ENCODE measurements around the gene DPP6.

DPP6 gene

GRCh38 chr7:154342971-154343633 is 290.9 kb downstream of the DPP6 start:
- no peak overlapping the region for H3K27ac ChIP-seq (ENCODE audit: low read depth, low read length)
- H3K9ac ChIP-seq (ENCODE audit: low read depth, low read length), result no peak overlapping the region
- H3K27me3 ChIP-seq (ENCODE audit: control insufficient read depth, insufficient read depth, low read length), result no peaks in the 10 kb centered on the region
- H3K4me1 ChIP-seq (ENCODE audit: control insufficient read depth, insufficient read depth, low read length), result peaks cover 13% of the 10 kb centered on the region; the same call in 1 of the 2 replicates
- no peak overlapping the region for H3K4me3 ChIP-seq (ENCODE audit: low read depth, low read length)
- no peaks in the 10 kb centered on the region for H3K9me3 ChIP-seq (ENCODE audit: control insufficient read depth, insufficient read depth, low read length)
- H3K36me3 ChIP-seq (ENCODE audit: control insufficient read depth, insufficient read depth, low read length), result no peaks in the 10 kb centered on the region

DNA sequence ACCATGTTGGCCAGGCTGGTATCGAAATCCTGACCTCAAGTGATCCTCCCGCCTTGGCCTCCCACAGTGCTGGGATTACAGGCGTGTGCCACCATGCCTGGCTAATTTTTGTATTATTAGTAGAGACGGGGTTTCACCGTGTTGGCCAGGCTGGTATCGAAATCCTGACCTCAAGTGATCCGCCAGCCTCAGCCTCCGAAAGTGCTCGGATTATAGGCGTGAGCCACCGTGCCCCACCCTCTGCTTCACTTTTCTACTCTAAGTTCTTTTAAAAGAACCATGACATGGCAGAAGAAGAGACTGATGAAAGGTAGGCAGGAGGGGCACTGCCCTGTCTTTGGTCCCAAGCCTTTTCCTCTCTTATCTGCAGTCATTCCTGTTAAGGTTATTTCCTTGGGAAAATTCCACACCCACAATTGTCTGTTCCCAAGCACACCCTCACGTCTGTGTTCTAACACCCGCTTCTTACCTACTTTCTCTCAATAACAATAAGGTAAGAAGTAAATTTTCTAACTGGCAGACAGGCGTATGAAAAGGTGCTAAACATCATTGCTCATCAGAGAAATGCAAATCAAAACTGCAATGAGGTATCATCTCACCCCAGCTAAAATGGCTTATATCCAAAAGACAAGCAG is 291.7 kb downstream of the DPP6 start:
- Histone ChIP-seq H3K27ac (ENCODE audit: low read depth, low read length) (no peak overlapping the region), H3K9me3 (ENCODE audit: control insufficient read depth, insufficient read depth, low read length) (no peaks in the 10 kb centered on the region), H3K27me3 (ENCODE audit: control insufficient read depth, insufficient read depth, low read length) (no peaks in the 10 kb centered on the region), H3K4me3 (ENCODE audit: low read depth, low read length) (no peak overlapping the region), H3K4me1 (ENCODE audit: control insufficient read depth, insufficient read depth, low read length) (peaks cover 5% of the 10 kb centered on the region; the same call in 1 of the 2 replicates), H3K36me3 (ENCODE audit: control insufficient read depth, insufficient read depth, low read length) (no peaks in the 10 kb centered on the region), H3K9ac (ENCODE audit: low read depth, low read length) (no peak overlapping the region)

- Histone ChIP-seq H3K27ac (ENCODE audit: low read depth, low read length) (no peak overlapping the region), H3K4me1 (ENCODE audit: control insufficient read depth, insufficient read depth, low read length) (no peaks in the 10 kb centered on the region), H3K27me3 (ENCODE audit: control insufficient read depth, insufficient read depth, low read length) (no peaks in the 10 kb centered on the region), H3K36me3 (ENCODE audit: control insufficient read depth, insufficient read depth, low read length) (no peaks in the 10 kb centered on the region), H3K4me3 (ENCODE audit: low read depth, low read length) (no peak overlapping the region), H3K9me3 (ENCODE audit: control insufficient read depth, insufficient read depth, low read length) (no peaks in the 10 kb centered on the region), H3K9ac (ENCODE audit: low read depth, low read length) (no peak overlapping the region)
Measured at GRCh38 chr7:154345093-154345492, 292.9 kb downstream of the DPP6 start.

DNA sequence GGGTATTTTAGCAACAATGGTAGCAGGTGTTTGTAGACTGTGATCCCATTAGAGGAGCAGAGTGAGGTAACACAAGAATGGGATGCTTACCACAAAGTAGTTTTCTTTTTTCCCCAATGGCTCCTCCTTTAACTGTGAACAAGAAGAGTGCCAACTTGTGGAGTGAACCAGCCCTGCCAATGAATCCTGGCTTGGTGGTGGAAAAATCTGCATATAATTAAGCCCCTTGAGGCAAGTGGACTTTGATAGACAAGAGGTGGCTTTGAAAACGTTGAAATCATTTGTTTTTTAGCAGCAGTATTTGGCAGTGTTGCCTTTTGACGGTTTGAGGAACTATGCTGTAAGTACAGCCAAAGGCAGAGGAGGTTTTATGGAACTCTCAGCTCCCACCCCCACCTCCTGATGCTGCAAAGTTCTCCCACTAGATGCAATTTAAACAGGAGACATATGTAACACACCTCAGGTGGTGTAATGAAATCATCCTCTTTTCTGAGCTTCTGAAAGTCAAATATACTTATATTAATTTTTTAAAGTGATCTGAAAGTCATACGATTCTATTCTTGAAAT is 295.6 kb downstream of the DPP6 start:
- Histone ChIP-seq H3K36me3 (ENCODE audit: control insufficient read depth, insufficient read depth, low read length) (no peaks in the 10 kb centered on the region), H3K9ac (ENCODE audit: low read depth, low read length) (no peak overlapping the region), H3K9me3 (ENCODE audit: control insufficient read depth, insufficient read depth, low read length) (no peaks in the 10 kb centered on the region), H3K4me1 (ENCODE audit: control insufficient read depth, insufficient read depth, low read length) (no peaks in the 10 kb centered on the region), H3K27me3 (ENCODE audit: control insufficient read depth, insufficient read depth, low read length) (no peaks in the 10 kb centered on the region), H3K27ac (ENCODE audit: low read depth, low read length) (no peak overlapping the region), H3K4me3 (ENCODE audit: low read depth, low read length) (no peak overlapping the region)

DNA sequence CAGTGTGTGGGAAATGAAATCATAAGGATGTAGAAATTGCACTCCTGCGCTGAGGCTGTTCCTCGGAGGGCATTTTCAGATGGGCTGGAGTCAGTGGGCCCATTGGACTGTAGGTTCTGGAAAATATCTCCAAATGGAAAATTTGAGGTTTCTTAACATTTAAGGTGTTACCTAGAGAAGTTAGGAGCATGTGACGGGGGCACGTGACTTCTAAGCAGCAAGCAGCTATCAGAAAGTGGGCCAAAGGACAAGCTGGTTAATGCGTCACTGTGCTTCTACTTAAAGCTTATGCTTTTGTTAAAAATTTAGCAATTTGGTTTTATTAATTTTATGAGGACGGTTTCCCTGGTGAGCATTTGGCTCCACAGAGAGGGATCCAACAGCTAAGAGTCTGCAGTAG is 298.7 kb downstream of the DPP6 start:
- Histone ChIP-seq H3K4me3 (ENCODE audit: low read depth, low read length) (no peak overlapping the region), H3K9ac (ENCODE audit: low read depth, low read length) (no peak overlapping the region), H3K9me3 (ENCODE audit: control insufficient read depth, insufficient read depth, low read length) (peaks cover 5% of the 10 kb centered on the region; the same call in 1 of the 2 replicates), H3K4me1 (ENCODE audit: control insufficient read depth, insufficient read depth, low read length) (0 out of 2 replicates have a peak, but pooled peaks cover 4% of the 10 kb centered on the region), H3K27ac (ENCODE audit: low read depth, low read length) (no peak overlapping the region), H3K27me3 (ENCODE audit: control insufficient read depth, insufficient read depth, low read length) (no peaks in the 10 kb centered on the region), H3K36me3 (ENCODE audit: control insufficient read depth, insufficient read depth, low read length) (no peaks in the 10 kb centered on the region)

GRCh38 chr7:154353355-154353767 is 301.2 kb downstream of the DPP6 start:
- Histone ChIP-seq H3K27ac (ENCODE audit: low read depth, low read length) (no peak overlapping the region), H3K4me1 (ENCODE audit: control insufficient read depth, insufficient read depth, low read length) (0 out of 2 replicates have a peak, but pooled peaks cover 4% of the 10 kb centered on the region), H3K36me3 (ENCODE audit: control insufficient read depth, insufficient read depth, low read length) (no peaks in the 10 kb centered on the region), H3K9ac (ENCODE audit: low read depth, low read length) (no peak overlapping the region), H3K4me3 (ENCODE audit: low read depth, low read length) (no peak overlapping the region), H3K27me3 (ENCODE audit: control insufficient read depth, insufficient read depth, low read length) (no peaks in the 10 kb centered on the region), H3K9me3 (ENCODE audit: control insufficient read depth, insufficient read depth, low read length) (peaks cover 5% of the 10 kb centered on the region; the same call in 1 of the 2 replicates)

GRCh38 chr7:154364170-154364569 is 312.0 kb downstream of the DPP6 start:
- no peaks in the 10 kb centered on the region for H3K4me1 ChIP-seq (ENCODE audit: control insufficient read depth, insufficient read depth, low read length)
- H3K4me3 ChIP-seq (ENCODE audit: low read depth, low read length), result no peak overlapping the region
- no peaks in the 10 kb centered on the region for H3K9me3 ChIP-seq (ENCODE audit: control insufficient read depth, insufficient read depth, low read length)
- no peaks in the 10 kb centered on the region for H3K27me3 ChIP-seq (ENCODE audit: control insufficient read depth, insufficient read depth, low read length)
- no peaks in the 10 kb centered on the region for H3K36me3 ChIP-seq (ENCODE audit: control insufficient read depth, insufficient read depth, low read length)
- no peak overlapping the region for H3K27ac ChIP-seq (ENCODE audit: low read depth, low read length)
- no peak overlapping the region for H3K9ac ChIP-seq (ENCODE audit: low read depth, low read length)

GRCh38 chr7:154371424-154371823 is 319.2 kb downstream of the DPP6 start:
- Histone ChIP-seq H3K36me3 (ENCODE audit: control insufficient read depth, insufficient read depth, low read length) (no peaks in the 10 kb centered on the region), H3K4me3 (ENCODE audit: low read depth, low read length) (no peak overlapping the region), H3K27me3 (ENCODE audit: control insufficient read depth, insufficient read depth, low read length) (no peaks in the 10 kb centered on the region), H3K4me1 (ENCODE audit: control insufficient read depth, insufficient read depth, low read length) (peaks cover 6% of the 10 kb centered on the region), H3K9me3 (ENCODE audit: control insufficient read depth, insufficient read depth, low read length) (no peaks in the 10 kb centered on the region), H3K27ac (ENCODE audit: low read depth, low read length) (no peak overlapping the region), H3K9ac (ENCODE audit: low read depth, low read length) (no peak overlapping the region)

GRCh38 chr7:154372011-154372601 is 319.9 kb downstream of the DPP6 start:
- Histone ChIP-seq H3K27me3 (ENCODE audit: control insufficient read depth, insufficient read depth, low read length) (no peaks in the 10 kb centered on the region), H3K4me1 (ENCODE audit: control insufficient read depth, insufficient read depth, low read length) (peaks cover 6% of the 10 kb centered on the region), H3K9me3 (ENCODE audit: control insufficient read depth, insufficient read depth, low read length) (no peaks in the 10 kb centered on the region), H3K4me3 (ENCODE audit: low read depth, low read length) (no peak overlapping the region), H3K36me3 (ENCODE audit: control insufficient read depth, insufficient read depth, low read length) (no peaks in the 10 kb centered on the region), H3K27ac (ENCODE audit: low read depth, low read length) (no peak overlapping the region), H3K9ac (ENCODE audit: low read depth, low read length) (no peak overlapping the region)

DNA sequence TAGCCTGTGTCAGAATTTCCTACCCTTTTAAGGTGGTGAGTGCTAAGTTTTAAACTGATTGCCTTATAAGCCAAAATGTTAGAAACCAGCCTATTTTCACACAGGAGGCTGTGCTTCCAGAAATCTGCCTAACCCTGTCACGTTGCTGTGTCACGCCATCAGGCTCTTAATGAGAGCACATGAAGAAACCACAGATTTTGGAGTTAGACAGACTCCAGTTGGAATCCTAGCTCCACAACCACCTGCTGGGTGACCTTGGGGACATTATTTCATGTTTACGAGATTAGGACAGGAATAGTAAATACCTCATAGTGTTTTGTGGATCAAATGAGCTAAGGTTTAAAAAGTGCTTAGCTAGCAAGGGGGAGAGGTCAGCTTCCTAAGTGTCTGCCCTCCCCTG is 321.8 kb downstream of the DPP6 start:
- Histone ChIP-seq H3K9me3 (ENCODE audit: control insufficient read depth, insufficient read depth, low read length) (no peaks in the 10 kb centered on the region), H3K27ac (ENCODE audit: low read depth, low read length) (no peak overlapping the region), H3K27me3 (ENCODE audit: control insufficient read depth, insufficient read depth, low read length) (no peaks in the 10 kb centered on the region), H3K4me1 (ENCODE audit: control insufficient read depth, insufficient read depth, low read length) (peaks cover 6% of the 10 kb centered on the region), H3K4me3 (ENCODE audit: low read depth, low read length) (no peak overlapping the region), H3K36me3 (ENCODE audit: control insufficient read depth, insufficient read depth, low read length) (no peaks in the 10 kb centered on the region), H3K9ac (ENCODE audit: low read depth, low read length) (no peak overlapping the region)

DNA sequence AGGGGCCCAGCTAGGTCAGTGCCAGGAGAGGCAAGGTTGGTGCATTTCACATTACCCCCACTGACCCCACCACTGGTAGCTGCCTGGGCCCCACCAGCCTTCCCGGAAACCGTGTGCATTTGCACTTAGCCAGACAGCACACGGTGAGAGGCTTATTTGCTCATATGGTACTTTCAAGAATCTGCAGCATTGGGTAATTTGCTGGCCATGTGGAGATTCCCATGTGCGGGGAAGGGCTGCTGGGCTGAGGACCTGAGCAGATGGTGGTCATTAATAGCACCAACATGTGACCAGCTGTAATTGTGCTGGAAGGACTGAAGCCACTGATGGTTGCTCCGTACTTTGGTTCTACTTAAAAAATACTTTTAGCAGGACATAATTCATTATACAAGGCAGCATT is 323.8 kb downstream of the DPP6 start:
- H3K4me1 ChIP-seq (ENCODE audit: control insufficient read depth, insufficient read depth, low read length), result peaks cover 6% of the 10 kb centered on the region
- no peak overlapping the region for H3K27ac ChIP-seq (ENCODE audit: low read depth, low read length)
- no peaks in the 10 kb centered on the region for H3K36me3 ChIP-seq (ENCODE audit: control insufficient read depth, insufficient read depth, low read length)
- H3K9ac ChIP-seq (ENCODE audit: low read depth, low read length), result no peak overlapping the region
- H3K4me3 ChIP-seq (ENCODE audit: low read depth, low read length), result no peak overlapping the region
- no peaks in the 10 kb centered on the region for H3K27me3 ChIP-seq (ENCODE audit: control insufficient read depth, insufficient read depth, low read length)
- H3K9me3 ChIP-seq (ENCODE audit: control insufficient read depth, insufficient read depth, low read length), result no peaks in the 10 kb centered on the region
